PFSK-1 (cell line): Measurements from ENCODE around the gene TSPO.

Experiments used
- FOXP2 ChIP-seq: optimal IDR thresholded peaks from 2 replicates; pipeline ENCODE3; 2011; ENCODE audit warnings: borderline replicate concordance, control low read depth, inconsistent platforms; ENCODE audit not compliant: insufficient read depth; ENCODE audit errors: extremely low read length, extremely low read depth
- POLR2AphosphoS5 ChIP-seq: IDR thresholded peaks from 2 replicates; pipeline ENCODE4 v1.6.1; 2012; ENCODE audit warnings: low read depth, mild to moderate bottlenecking, control low read depth, low read length, moderate library complexity
- REST ChIP-seq, 2 experiments: IDR thresholded peaks; 2 replicates each; pipeline versions ENCODE4 v1.6.1 to v1.8.0; 2011 to 2012; ENCODE audit warnings: low read depth in 2 of 2, low read length in 2 of 2, control low read depth in 1 of 2, inconsistent platforms in 1 of 2, mild to moderate bottlenecking in 1 of 2, moderate library complexity in 1 of 2; ENCODE audit not compliant: insufficient read depth in 1 of 2
- SIN3A ChIP-seq: IDR thresholded peaks from 2 replicates; pipeline ENCODE4 v1.6.1; 2012; ENCODE audit warnings: mild to moderate bottlenecking, low read length, moderate library complexity, borderline replicate concordance; ENCODE audit not compliant: insufficient read depth
- TAF1 ChIP-seq: IDR thresholded peaks from 2 replicates; pipeline ENCODE4 v1.6.1; 2012; ENCODE audit warnings: low read length, control low read depth, borderline replicate concordance; ENCODE audit not compliant: insufficient read depth

TSPO gene

GRCh38 chr22:43160497-43161126 is 9.3 kb downstream of the TSPO start:
- TF ChIP-seq SIN3A = no peak
- no peak for TF ChIP-seq POLR2AphosphoS5
- no peak for TF ChIP-seq TAF1
- no peak for TF ChIP-seq FOXP2
- TF ChIP-seq REST (IDR thresholded peaks at IDR 0.05; ENCODE audit: insufficient read depth in 1 of 2, low read depth in 2 of 2, low read length in 2 of 2) = no peak

- TF ChIP-seq SIN3A = no peak
- no peak for TF ChIP-seq TAF1
- no peak for TF ChIP-seq POLR2AphosphoS5
- TF ChIP-seq REST (IDR thresholded peaks at IDR 0.05; ENCODE audit: insufficient read depth in 1 of 2, low read depth in 2 of 2, low read length in 2 of 2) = no peak
- no peak for TF ChIP-seq FOXP2
Measured at GRCh38 chr22:43162412-43163150, 11.2 kb downstream of the TSPO start.

GRCh38 chr22:43163241-43163795 is 12.0 kb downstream of the TSPO start:
- TF ChIP-seq REST (IDR thresholded peaks at IDR 0.05; ENCODE audit: insufficient read depth in 1 of 2, low read depth in 2 of 2, low read length in 2 of 2) (no peak), TAF1 (no peak), POLR2AphosphoS5 (no peak), SIN3A (no peak), FOXP2 (no peak)

- TF ChIP-seq TAF1 (no peak), REST (IDR thresholded peaks at IDR 0.05; ENCODE audit: insufficient read depth in 1 of 2, low read depth in 2 of 2, low read length in 2 of 2) (no peak), SIN3A (no peak), FOXP2 (no peak), POLR2AphosphoS5 (no peak)
Measured at GRCh38 chr22:43164636-43165035, 13.3 kb downstream of the TSPO start.
